Aorta (tissue), 5 donors: ENCODE data around the gene LRMDA. TPM values are rescaled to one million over a fixed set of nuclear protein-coding genes. Genes with fewer than 3 reads are reported as not detected.

Source experiments
- ATAC-seq: fragments of 200-7000 bp; cut with Tn5 transposase; one replicate; pipeline ENCODE4 v1.9.1; 2022; ENCODE audit warnings: moderate library complexity; ENCODE audit not compliant: low FRiP score
- DNase-seq, 2 donors: peaks; one replicate each; pipeline ENCODE4 v3.0.0-alpha.2; 2020
- H3K27ac ChIP-seq, 2 donors: one replicate each; pipeline ENCODE4 v1.5.1; 2013; ENCODE audit warnings: low read length in 2 of 2, mild to moderate bottlenecking in 2 of 2, moderate library complexity in 2 of 2, control low read depth in 1 of 2, inconsistent platforms in 1 of 2, low read depth in 1 of 2
- H3K27me3 ChIP-seq, 2 donors: one replicate each; pipeline ENCODE4 v1.6.1; 2013; ENCODE audit warnings: control low read depth in 1 of 2, low read length in 1 of 2, mild to moderate bottlenecking in 1 of 2, moderate library complexity in 1 of 2; ENCODE audit not compliant: insufficient read depth in 2 of 2, control insufficient read depth in 1 of 2
- H3K36me3 ChIP-seq, 2 donors: one replicate each; pipeline ENCODE4 v1.6.1; 2013; ENCODE audit warnings: control low read depth in 1 of 2, low read length in 1 of 2, mild to moderate bottlenecking in 1 of 2; ENCODE audit not compliant: insufficient read depth in 2 of 2, control insufficient read depth in 1 of 2
- H3K4me1 ChIP-seq, 2 donors: one replicate each; pipeline ENCODE4 v1.6.1; 2013; ENCODE audit warnings: low read length in 2 of 2, control low read depth in 1 of 2, mild to moderate bottlenecking in 1 of 2, moderate library complexity in 1 of 2; ENCODE audit not compliant: insufficient read depth in 2 of 2, control insufficient read depth in 1 of 2
- H3K4me3 ChIP-seq, 2 donors: one replicate each; pipeline ENCODE4 v1.5.1; 2013; ENCODE audit warnings: low read length in 2 of 2, control low read depth in 1 of 2, mild to moderate bottlenecking in 1 of 2
- H3K9me3 ChIP-seq: one replicate; pipeline ENCODE4 v1.6.1; 2013; ENCODE audit warnings: mild to moderate bottlenecking, low read length; ENCODE audit not compliant: control insufficient read depth
- WGBS, 2 donors: extraction: QIAGEN DNeasy Blood & Tissue Kit; methylation state at CpG; one replicate each; pipeline ENCODE4 v1.1.7; 2013; 5-methylcytosine and 5-hydroxymethylcytosine counted together
- intact Hi-C, 2 donors: fragments of 100-400 bp; cut with DNase I; formaldehyde crosslinking; loops; one replicate each; pipeline versions ENCODE4 v1.14.2 to v1.15.0; 2022
- polyA plus RNA-seq, 2 donors: library from polyadenylated mRNA; stranded (reverse); fragments of 200-250 nt; gene quantifications; one replicate each; pipeline ENCODE4 v1.2.3, GENCODE V29; 2013
- total RNA-seq, 2 donors: library from RNA; stranded (reverse); fragmentation: NEBNext Ultra II Directional; extraction: Animal tissue kit (Norgen Biotek cat#: 25700); gene quantifications; one replicate each; pipeline ENCODE4 v1.2.1, GENCODE V29; 2021
- donor health status: healthy with polysubstance abuse.
- donor health status: Bipolar disorder and iron deficiency.
- donor health status: DM: no; HTN: no; CAD: no.
- donor health status: DM: no; HTN: no; CAD: no.
- donor health status: DM: yes; HTN: yes; CAD: no.

Gene LRMDA
- total and polyA plus RNA-seq, 4 donors: 7.4 to 25.7 (median 14.7) TPM

DNA sequence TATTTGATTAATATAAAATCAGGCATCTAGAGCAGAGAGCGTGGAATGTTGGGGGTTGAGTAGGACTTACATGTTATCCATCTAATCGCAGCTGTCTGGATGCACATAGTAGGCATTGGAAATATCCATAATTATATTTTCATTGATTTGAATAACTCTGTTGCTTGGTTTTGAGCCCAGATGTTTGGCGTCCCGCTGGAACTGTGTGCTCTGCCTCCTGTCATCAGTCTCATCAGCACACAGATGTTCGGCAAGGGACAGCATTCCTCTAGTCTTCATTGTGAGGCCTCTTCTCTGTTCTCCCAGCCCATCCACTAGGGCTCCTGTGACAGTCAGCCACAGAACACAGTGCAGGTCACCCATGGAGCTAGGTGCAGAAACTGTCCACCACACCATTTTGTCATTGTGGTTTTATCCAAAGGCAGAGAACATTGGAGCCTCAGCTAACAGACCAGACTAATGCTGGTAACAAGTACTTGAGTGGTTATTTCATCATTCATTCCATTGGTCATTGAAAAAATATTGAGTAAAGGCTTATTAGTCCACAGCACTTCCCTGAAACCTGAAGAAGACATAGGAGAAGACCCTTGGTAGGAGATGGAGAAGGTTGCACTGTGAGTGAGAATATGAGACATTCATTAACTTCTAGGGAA lies 927.4 kb downstream of the LRMDA start:
- ATAC-seq: no peak
- no peaks in the 10 kb centered on the region for H3K9me3 ChIP-seq
- H3K36me3 ChIP-seq: no peaks in the 10 kb centered on the region
- no peak overlapping the region for H3K27ac ChIP-seq
- no peaks in the 10 kb centered on the region for H3K27me3 ChIP-seq
- no peaks in the 10 kb centered on the region for H3K4me1 ChIP-seq
- no peak overlapping the region for H3K4me3 ChIP-seq
- intact Hi-C loops: loop anchor here in 1 of 2 donors (5.0 kb wide), 1 partner anchor 173 kb away; no protein-coding TSS in a partner anchor
- DNase-seq: no peak
- 96 to 97% methylated on average over 5 of the region's 5 CpGs for WGBS, 2 donors

DNA sequence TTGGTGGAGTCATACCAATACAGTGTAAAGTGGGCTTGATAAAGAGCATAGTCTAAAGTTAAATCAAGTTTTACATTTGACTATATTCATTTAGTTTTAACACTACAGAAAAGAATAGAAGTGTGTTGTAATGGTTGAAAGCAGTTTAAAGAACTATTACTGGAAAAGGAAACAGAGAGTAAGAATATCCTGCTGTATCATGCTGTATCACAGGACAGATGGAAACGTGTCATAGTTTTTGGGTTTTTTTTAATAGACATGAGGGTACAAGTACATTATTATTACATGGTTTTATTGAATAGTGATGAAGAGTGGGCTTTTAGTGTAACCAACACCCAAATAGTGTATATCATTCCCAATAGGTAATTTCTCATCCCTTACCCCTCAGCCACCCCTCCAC lies 944.3 kb downstream of the LRMDA start:
- Histone ChIP-seq H3K9me3 (no peaks in the 10 kb centered on the region), H3K27ac (no peak overlapping the region), H3K4me1 (no peaks in the 10 kb centered on the region), H3K27me3 (no peaks in the 10 kb centered on the region), H3K4me3 (no peak overlapping the region), H3K36me3 (no peaks in the 10 kb centered on the region)
- intact Hi-C loops: no loop called here
- WGBS, 2 donors: 76 to 88% methylated on average over 1 of the region's 1 CpG
- ATAC-seq (no peak), DNase-seq (no peak)

DNA sequence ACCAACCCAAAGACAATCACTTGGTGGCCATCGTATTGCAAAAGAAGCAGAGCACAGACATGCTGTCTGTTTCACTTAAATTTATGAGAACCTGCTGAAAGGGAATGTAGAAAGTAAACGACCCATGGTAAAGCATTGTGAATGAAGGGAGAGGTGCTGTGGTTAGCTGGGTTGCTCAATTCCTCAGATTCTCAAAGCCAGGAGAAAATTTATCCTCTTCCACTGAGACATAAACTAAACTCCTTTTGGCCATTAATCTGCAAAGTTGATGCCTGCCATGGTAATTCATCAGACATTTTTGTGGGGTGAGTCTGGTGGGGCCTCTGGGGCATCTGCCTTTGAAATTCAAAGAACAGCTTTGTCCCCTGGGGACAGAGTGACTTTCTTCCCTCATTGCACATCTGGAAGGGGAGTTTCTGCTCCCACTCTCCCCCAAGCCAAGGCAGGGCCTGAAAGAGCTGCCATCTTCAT lies 951.0 kb downstream of the LRMDA start:
- Histone ChIP-seq H3K4me3 (no peak overlapping the region), H3K4me1 (no peaks in the 10 kb centered on the region), H3K9me3 (no peaks in the 10 kb centered on the region), H3K27me3 (no peaks in the 10 kb centered on the region), H3K36me3 (no peaks in the 10 kb centered on the region), H3K27ac (no peak overlapping the region)
- intact Hi-C loops: no loop called here
- 55 to 75% methylated on average over 2 of the region's 2 CpGs for WGBS, 2 donors
- ATAC-seq (no peak), DNase-seq (no peak)

DNA sequence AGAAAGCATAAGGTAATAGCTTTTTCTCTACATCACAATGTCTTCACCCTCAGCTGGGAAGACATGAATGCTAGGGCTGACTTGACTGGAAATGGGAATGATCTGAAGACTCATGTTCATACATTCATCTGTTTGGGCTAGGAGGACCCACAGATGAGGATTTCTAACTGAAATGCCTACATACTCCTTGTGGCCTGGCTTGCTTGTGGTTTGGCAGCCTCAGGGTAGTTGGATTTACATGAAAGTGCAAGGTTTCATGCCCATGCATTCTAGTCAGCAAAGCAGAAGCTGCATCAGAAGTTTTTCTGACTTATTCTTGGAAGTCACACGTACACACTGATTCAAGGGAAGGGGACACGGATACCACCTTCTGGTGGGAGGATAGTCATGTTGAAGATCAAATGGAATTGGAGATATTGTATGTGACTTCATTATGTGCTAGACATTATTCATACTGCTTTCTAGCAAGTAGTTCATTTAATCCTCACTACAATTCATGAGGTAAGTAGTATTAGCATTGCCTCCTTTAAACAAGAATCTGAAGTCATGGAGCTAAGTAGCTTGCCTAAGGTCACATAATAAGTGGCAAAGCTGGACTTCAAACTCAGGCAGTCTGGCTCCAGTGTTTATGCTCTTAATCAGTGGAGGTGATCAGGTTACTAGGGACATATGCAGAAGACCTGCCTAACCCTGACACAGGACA lies 957.0 kb downstream of the LRMDA start:
- no peak for ATAC-seq
- H3K4me1 ChIP-seq: no peaks in the 10 kb centered on the region
- no peak for DNase-seq
- intact Hi-C loops: no loop called here
- H3K9me3 ChIP-seq: peaks cover 1% of the 10 kb centered on the region
- no peaks in the 10 kb centered on the region for H3K36me3 ChIP-seq
- WGBS, 2 donors: 98% methylated on average over 2 of the region's 2 CpGs
- no peak overlapping the region for H3K4me3 ChIP-seq
- H3K27me3 ChIP-seq: no peaks in the 10 kb centered on the region
- no peak overlapping the region for H3K27ac ChIP-seq

DNA sequence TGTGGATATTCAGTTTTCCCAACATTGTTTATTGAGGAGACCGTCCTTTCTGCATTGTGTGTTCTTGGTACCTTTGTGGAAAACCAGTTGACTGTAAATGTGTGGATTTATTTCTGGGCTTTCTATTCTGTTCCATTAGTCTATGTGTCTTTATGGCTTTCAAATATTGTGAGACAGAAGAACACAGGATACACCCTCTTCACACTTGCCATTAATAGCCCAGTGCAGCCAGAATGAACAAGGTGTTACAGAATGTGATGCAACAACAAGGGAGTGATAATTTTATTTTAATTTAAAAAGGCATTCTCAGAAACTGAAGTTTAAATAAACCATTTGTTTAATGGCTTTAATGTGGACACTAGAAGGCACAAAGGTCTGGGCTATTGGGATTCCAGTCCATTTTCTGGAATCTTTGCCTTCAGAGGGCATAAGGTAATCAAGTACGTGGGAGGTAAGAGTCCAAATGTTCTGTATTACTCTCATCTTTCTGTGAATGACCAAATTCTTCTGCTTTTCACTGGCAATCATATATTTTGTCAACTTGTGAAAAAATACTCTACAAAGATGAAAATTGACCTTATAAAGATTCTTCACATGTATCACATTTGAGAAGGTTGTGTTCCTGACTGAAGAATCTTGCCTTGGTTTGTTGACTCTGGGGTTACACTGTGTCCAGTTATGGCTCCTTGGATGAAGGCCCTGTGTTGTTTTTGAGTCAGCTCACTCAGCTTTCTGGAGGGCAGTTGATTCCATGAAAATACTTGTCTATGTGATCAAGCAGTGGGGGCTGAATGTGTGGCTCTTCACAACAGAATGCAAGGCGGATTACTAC lies 962.7 kb downstream of the LRMDA start:
- ATAC-seq (no peak), DNase-seq (no peak)
- H3K9me3 ChIP-seq: no peaks in the 10 kb centered on the region
- H3K4me1 ChIP-seq: peaks cover 11 to 26% of the 10 kb centered on the region in 2 donors
- H3K36me3 ChIP-seq: no peaks in the 10 kb centered on the region
- 78 to 88% methylated on average over 3 of the region's 3 CpGs for WGBS, 2 donors
- no peaks in the 10 kb centered on the region for H3K27me3 ChIP-seq
- H3K27ac ChIP-seq: no peak overlapping the region
- intact Hi-C loops: loop anchor here in 1 of 2 donors (10.0 kb wide), 1 partner anchor 281 kb away; no protein-coding TSS in a partner anchor
- H3K4me3 ChIP-seq: no peak overlapping the region

DNA sequence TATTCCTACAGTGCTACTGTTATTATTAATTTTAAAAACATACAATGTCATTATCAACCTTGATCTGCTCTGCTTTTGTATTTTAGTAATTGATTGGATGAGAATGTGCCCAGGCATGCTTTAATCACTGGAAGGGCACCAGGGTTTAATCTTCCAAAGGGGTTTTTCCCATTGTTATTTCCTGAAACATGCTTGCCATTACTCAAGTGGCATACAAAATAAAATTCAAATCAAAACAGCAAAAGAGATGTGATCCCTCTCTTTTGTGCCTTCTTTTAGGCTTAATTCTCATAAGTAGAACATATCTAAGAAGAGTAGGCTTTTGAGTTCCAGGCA lies 963.3 kb downstream of the LRMDA start:
- intact Hi-C loops: loop anchor here (5.0 to 10.0 kb wide), 4 partner anchors 57 to 992 kb away; partner anchors contain the start of gene ZNF503 (in 1 of the 2)

DNA sequence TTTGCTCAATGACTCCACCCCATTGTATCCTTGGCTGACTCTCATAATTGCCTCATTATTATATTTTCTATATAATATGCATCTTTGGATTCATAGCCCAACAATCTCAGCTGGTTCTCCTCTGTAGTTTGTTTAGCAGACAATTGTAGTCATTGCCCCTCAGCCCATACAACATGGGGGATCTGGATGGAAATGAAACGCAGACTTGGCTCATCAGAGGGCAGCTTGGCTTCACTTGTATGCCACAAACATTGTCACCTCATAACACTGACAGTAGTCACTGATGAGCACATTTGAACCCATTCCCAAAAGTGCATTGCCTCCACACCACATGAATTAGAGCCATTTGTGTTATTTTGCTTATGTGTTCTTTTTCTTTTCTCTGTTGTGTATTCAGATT lies 963.8 kb downstream of the LRMDA start:
- Histone ChIP-seq H3K36me3 (no peaks in the 10 kb centered on the region), H3K27me3 (no peaks in the 10 kb centered on the region), H3K4me1 (peaks cover 13 to 36% of the 10 kb centered on the region in 2 donors), H3K9me3 (no peaks in the 10 kb centered on the region), H3K27ac (peak overlapping the region in 1 of 2 donors; percentile 88), H3K4me3 (no peak overlapping the region)
- intact Hi-C loops: loop anchor here (5.0 to 10.0 kb wide), 4 partner anchors 58 to 993 kb away; partner anchors contain the start of gene ZNF503 (in 1 of the 2)
- WGBS, 2 donors: 96 to 98% methylated on average over 1 of the region's 1 CpG
- no peak for DNase-seq
- no peak for ATAC-seq

More for the DNA sequence above, 963.3 kb downstream of the LRMDA start:
- Histone ChIP-seq H3K4me3 (no peak overlapping the region), H3K27ac (no peak overlapping the region), H3K36me3 (no peaks in the 10 kb centered on the region), H3K27me3 (no peaks in the 10 kb centered on the region), H3K9me3 (no peaks in the 10 kb centered on the region), H3K4me1 (peaks cover 11 to 31% of the 10 kb centered on the region in 2 donors)
- no peak for ATAC-seq
- no peak for DNase-seq

DNA sequence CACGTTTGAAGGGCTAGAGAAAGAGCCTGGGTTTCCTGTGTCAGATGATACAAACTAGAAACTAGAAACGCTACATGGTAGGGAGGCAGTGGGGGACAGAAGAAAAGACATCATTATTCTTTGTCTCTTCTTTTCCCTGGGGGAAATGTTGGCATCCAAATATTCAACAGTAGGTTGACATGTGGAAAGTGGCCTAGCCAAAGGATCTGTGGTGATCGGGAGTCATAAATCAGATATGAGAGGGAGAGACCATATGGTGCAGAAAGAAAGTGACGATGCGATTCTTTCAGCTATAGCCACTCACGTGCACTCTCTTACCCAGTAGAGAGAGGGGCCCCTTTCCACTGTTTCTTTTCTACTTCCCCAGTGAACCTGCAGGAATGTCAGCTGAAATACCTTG lies 964.7 kb downstream of the LRMDA start:
- peak overlapping the region; percentile 86 to 99 for H3K27ac ChIP-seq
- H3K4me3 ChIP-seq: no peak overlapping the region
- peaks cover 13 to 37% of the 10 kb centered on the region in 2 donors for H3K4me1 ChIP-seq
- WGBS, 2 donors: 92% methylated on average over 6 of the region's 6 CpGs
- H3K36me3 ChIP-seq: no peaks in the 10 kb centered on the region
- no peak for DNase-seq
- H3K27me3 ChIP-seq: no peaks in the 10 kb centered on the region
- intact Hi-C loops: loop anchor here (2.0 to 10.0 kb wide), 5 partner anchors 59 to 994 kb away; partner anchors contain the start of gene ZNF503 (in 1 of the 2)
- H3K9me3 ChIP-seq: no peaks in the 10 kb centered on the region
- ATAC-seq: no peak
